ENCODE data around the gene SMTNL2.

- TF ChIP-seq POLR2A (IDR thresholded peaks at IDR 0.05) (no peak), CTCF (IDR thresholded peaks at IDR 0.05) (no peak)
Observed at GRCh38 chr17:4642286-4642685, 58.0 kb downstream of the SMTNL2 start.
